Activated naive CD4-positive, alpha-beta T cell treated with anti-CD3 and anti-CD28 coated beads, Interleukin-2, amount 50 U/mL, for 16 hours (primary cell): Measurements from ENCODE around the gene GRM7.

ENCODE experiments used
- DNase-seq: peaks from one replicate; pipeline ENCODE4 v3.0.0-alpha.2; 2020

Gene GRM7

DNA sequence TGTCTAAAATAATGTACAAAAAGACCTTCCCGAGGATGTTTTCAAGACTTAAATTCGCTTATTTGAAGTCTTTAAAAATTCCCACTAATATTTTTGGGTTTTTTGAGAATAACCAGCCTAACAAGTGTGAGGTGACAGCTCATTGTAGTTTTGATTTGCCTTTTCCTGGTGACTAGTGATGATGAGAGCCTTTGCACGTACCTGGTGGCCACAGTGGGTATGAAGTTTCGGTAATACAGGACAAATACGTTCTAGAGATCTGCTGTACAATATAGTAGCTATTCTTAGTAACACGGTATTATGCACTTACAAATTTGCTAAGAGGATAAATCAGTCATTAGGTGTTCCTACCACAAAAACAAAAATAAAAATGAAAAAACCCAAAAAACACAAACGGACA, 124.9 kb downstream of the GRM7 start:
- DNase-seq: no peak

DNA sequence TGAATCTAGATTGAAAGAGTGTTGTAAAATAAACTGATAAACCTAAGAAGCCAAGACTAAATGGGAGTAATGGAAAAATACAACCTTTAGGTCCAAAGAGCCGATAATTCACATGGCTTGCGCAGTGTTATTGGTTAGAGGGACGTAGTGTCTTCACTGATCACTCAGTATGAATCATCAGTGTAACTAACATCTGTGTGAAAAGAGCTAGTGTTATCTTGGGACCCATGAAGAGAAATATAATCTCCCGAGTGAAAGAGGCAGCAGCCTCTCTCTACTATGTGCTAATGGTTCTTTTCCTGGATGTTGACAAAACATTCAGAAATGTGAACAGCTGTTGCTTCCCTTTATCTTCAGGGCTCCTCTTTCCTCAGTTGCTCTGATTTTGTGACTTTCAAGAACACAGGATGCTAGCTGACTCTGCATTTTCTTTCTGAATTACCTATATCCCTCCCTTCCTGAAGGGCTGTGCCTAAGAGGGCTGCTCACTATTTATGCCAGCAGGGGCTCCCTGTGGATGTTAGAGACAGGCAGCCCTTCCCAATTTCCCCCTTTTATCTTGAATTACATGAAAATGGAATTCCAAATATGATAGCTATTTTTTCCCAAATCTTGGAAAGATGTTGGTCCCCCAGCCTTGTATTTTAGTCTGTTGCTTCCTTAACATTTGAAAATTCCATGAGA, 128.8 kb downstream of the GRM7 start:
- no peak for DNase-seq

DNA sequence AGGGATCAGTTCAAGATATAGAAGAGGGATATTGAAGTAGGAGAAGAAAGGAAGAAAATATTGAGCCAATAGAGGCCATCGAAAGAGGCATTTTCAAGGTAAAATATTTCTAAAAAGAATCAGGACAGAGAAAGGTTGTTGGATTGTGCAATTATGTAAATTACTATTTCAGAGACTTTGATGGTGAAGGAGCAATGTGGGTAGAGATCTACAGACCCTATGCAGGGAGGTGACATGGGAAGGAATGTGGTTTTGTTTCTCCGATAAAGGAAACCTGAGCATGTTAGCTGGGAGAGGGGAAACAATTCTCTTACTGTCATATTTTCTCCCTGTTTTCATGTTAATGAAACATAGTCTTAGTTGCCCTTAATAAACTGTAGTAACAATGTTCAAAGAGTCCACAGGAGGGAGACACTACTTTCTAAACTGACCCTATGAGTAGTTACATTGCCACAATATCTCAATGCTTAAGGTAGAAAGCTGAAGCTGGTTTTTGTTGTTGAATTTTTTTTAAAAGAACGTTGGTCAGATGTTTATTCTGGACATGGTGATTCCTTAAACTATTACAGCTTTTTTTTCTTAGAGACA, 133.3 kb downstream of the GRM7 start:
- DNase-seq: no peak

DNA sequence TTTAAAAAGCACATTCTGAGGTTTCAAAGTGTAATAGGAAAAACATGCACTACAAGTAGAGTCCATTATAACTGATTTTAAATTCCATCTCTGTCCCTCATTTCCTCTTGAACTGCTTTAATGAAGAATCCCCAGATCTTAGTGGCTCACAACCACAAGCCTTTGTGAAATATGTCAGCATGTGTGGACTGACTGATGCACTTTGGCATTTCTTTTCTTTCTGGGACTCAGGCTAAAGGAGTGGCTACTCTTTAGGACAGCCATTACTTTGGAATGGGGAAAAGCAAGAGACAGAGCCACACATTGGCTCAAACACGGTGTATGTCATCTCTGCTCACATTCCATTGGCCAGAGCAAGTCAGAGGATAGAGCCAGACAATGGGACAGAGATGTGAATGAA, 139.6 kb downstream of the GRM7 start:
- DNase-seq: no peak

DNA sequence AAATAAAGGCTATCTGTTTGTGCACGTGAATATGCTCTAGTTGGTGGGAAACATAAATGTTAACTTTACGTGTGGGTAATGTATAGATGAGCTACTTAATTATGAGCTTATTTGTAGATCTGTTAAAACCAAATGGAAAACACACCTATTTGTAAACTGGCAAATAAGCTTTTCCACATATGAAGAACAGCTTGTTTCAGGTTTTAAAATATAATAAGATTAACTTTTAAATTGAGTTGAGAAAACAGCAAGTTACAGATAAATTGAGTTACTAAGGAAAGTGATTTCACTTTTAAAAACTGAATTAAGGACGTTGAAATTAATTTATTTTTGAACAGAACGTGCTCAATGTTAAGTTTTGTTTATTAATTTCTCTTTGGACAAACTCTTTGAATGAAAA, 140.5 kb downstream of the GRM7 start:
- DNase-seq: no peak

DNA sequence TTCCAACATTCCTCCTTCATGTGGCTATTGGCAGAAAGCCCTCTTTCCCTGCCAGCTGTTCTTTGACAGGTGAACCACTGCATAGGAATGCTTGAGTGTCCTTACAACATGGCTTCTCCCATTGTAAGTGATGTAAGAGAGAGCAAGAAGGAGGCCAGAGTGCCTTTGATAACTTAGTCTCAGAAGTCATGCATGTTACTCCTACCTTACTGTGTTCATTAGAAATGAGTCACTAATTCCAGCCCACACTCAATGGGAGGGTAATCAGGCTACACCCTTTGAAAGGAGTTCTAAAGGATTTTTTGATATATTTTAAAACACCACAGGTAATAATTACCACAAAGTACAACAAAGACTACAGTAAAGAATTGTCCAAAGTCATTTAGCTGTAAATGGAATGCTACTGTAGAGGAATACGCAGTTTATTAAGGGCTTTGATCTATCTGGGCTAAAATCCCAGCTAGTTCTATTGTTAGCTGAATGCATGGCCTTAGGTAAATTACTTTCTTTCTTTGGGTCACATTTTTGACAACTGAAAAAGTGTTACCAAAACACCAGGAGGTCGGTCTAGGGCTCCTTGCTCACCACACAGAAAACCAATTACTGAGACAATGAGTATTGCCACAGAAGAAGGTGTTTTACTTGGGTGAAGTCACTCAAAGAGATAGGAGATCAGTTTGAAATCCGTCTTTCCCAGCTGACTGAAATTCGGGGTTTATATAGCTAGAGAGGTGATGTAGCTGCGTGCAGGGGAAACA, 154.9 kb downstream of the GRM7 start:
- no peak for DNase-seq

DNA sequence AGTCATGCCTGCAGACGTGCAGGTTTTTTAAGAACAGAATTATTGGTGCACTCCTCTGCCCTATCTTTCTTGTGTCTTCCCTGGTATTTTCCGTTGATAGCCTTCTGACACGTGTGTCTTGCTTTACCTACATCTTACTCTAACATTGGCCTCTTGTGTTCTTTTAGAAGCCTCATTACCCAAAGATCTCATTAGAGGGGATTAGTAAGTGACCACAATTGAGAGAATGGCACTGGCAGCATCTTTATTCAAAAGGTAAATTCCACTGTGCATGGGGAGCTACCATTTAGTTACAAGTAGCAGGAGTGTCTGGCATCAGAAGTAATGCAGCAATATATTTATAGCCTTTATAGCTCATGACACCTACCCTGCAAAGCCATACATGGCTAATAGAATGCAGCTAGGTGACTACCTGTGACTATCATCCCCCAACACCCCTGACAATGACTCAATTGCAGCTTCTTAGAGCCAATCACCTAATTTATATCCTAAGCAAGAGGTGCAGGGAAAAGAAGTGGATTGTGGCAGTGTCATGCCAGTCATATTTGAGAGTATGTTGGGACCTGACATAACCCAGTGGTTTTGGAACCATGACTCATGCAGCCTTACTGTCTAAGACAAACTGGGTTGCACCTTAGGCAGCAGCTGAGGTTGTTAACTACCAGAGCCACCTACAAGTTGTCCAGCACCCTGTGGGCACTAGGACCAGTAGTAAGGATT, 164.8 kb downstream of the GRM7 start:
- no peak for DNase-seq

DNA sequence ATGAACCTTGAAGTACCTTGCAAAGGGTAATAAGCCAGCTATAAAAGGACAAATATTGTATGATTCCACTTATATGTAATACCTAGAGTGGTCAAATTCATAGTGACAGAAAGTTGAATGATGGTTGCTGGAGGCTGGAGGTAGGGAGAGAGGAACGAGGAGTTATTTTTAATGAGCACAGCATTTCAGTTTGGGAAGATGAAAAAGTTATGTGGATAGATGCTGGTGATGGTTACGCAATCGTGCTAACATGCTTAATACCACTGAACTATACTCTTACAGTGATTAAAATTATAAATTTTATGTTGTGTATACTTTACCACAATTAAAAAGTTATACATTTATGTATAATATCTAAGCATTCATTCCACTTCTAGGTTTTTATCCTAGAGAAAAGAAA, 168.6 kb downstream of the GRM7 start:
- no peak for DNase-seq

DNA sequence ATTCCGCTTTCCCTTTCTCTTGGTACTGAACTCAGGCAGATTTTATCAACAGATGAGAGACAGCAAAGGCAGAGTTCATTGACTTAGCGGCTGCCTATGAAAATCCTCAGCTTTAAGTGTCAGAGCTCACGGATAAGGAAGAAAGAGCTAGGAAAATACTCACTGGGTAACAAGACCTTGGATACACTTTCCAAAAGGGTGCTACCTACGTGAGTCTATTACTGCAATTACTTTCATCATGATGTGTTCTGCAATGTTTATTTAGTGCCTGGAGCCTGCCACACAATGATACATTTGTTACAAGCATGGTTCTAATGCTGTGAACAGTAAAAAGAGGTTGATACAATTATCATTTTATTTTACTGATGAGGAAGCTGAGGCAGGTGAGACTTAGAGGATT, 177.5 kb downstream of the GRM7 start:
- DNase-seq: no peak

DNA sequence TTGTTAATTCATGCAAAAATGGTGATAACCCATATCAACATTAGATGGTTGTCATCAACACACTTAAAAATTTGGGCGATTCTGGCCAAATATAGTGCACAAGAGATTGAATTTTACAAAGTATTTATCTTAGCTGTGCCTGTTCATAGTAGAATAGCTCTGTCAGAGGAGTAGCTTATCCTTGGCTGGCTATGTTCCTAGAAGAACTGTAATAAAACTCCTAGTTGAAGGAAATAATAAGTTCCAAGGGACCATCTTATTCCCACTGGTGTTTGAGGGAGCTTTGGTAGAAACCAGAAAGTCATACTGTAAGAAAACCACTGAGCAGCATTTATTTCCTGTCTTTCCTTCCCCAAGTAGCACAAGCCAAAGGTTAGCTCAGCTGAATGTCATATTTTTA, 201.8 kb downstream of the GRM7 start:
- DNase-seq: no peak

DNA sequence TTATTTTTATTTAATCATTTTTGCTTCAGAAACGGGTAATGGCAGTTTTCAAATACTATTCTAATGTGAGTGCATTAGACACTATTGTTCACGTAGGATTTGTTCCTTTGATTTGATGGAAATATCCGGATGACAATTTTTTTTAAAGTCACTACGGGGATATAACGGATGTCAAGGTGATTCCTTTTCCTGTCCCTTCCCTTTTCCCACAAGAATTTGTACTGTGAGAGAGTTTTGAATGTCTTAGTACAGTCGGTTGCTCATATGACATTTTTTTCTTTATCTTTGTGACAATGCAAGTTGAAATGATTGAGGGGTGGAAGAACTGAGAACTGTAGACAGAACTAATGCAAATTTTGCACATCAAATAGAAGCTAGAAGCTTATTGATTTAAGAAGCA, 209.5 kb downstream of the GRM7 start:
- no peak for DNase-seq

DNA sequence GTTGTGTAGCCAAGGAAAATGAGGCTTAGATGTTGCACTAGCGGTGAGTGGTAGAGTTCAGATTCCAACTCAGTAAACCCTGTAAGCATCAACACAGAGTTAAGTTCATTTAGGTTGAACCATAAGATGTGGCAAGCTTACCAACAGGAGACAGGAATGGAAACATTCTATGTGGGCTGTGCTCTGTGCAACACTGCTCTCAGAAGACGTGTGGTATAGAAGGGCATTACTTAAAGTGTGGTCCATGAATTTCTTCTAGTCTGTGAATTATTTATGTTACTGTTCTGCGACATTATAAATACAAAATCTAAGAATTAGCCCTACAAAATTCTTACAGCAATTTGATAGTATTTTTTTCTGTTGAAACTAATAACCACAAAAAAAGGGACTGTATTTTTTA, 213.3 kb downstream of the GRM7 start:
- DNase-seq: no peak

DNA sequence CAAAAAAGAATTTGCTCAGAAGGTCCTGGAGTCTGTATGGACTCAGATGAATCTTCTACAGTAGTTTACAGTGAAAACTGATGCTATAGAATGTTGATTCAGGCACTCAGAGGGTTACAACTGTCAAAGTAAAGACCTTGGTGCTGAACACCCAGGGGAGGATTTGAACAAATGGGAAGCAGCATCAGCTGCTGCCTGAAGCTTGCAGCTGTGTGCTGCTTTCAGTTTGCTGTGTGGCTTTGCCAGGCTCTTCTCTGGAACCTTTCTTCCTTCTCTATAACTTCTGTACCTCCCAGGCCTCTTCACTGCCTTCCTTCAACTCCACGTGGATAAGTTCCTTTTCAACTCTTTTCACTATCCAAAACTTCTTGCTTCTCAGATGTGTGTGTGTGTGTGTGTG, 214.2 kb downstream of the GRM7 start:
- no peak for DNase-seq

DNA sequence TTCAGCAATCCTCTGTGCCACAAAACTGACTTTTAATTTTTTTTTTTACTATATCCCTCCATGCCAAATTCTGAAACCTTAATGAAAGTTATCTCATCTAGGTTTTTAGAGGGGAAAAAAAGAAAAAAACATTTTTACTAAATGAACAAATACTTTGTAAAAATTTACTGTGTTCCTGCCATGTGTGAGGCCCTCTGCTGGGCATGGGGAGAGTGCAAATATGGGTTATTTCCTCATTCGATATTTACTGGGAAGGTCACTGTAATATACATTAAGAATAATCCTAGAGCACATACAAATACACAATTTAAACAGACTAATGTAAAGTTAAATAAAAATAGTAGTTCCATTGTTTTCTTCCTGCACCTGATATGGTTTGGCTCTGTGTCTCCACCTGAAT, 215.0 kb downstream of the GRM7 start:
- no peak for DNase-seq

DNA sequence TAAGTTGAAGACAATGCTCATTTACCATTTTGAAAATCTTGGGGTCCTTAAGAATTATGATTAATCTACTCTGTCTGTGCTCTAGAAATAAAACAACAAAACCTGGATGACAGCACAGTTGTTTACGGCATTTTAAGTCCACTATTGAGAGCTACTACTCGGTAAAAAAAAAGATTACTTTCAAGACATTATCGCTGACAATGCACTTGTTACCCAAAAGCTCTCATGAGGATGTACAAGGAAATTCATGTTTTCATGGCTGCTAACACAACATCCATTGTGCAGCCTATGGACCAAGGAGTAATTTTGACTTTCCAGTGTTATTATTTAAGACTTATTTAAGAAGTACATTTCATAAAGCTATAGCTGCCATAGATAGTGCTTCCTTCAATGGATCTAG, 221.3 kb downstream of the GRM7 start:
- no peak for DNase-seq

DNA sequence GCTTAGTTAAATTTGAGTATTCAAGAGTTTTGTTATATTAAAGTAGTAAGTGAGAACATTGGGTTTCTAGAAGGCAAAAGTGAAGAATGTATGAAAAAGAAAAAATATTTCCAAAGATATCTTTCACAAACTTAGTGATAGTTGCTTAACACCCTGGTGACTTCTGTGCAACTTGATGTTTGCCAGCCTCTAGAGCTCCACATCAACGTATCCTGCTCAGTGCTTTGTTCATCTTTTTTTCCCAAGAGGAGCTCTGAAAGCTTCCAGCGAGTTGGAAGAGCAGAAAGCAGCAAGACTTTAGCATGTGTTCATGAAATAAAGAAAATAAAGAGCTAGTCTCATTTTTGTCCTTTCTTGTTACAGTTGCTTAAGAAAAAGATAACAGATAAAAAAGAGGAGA, 225.5 kb downstream of the GRM7 start:
- DNase-seq: no peak

DNA sequence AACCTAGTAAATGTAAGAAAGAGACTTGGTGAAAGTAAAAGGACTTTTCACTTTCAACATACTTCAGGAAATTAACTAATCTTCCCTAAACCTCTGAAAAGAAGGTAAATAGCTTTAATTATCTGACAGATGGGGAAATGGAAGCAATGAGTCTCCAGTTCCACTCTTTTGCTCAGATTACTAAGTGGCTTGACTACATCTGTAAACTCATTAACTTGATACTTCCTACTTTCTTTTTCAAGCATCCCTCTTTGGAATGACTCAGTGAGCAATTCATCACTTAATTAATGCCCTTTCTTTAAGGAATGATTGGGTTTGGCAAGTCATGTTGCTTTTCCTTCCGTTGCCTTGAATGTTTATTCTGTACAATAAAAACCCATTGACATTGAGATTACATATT, 234.2 kb downstream of the GRM7 start:
- no peak for DNase-seq

DNA sequence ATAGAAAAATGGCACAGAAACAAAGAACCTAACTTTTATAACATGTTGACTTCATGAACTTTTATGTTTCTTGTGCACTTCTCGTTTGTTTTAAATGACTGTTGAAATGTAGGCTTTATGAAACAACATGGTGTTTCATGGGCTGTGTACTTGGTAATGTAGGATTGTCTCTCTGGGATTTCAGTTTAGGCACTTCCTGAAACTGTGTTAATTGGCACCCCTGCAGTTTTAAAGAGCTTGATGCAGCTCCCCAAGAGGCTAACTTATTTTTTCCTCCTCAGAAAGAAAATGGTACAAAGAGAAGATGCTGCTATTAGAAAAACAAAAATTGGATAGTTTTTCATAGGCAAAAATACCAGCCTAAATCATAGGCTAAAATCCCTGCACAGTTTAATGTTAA, 239.2 kb downstream of the GRM7 start:
- DNase-seq: no peak

DNA sequence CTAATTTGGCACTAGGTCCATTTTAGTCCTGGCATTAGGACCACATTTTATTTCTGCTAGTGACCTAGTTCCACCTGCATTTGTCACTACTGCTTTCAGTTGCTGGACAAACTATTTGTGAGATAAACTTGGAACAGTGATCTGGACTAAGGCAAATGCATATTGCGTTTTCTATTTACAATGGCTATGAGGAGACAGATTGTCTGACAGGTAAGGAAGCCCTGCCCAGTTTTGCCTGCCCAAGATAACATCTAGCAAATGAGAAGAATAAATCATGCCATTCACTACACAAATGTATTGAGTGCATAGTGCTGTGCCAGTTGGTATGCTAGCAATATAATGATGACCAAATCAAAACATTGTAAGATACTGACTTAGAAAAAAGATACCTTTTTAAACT, 245.7 kb downstream of the GRM7 start:
- DNase-seq: no peak

DNA sequence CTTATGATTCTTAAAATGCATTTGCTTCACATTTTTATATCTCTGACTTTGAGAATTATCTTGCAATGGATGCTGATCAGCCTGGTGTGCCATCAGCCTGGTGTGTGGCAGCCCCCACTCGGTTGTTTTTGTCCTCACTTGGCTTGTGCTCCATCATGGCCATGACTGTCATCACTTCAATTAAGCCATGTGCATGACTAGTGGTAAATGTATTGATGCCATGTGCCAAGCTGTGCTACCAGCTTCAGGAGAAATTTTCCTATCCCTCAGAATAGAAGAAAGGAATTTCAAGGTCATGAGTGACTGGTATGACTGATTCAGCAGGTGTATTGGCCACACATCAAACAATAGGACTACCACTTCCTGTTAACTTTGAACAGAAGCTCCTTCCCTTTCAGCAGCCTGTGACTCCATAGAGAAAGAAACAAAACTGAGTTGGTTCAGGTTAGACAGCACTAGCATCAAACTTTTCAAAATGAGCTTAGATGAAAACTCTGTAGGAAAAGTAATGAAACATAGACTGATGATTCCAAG, 251.7 kb downstream of the GRM7 start:
- DNase-seq: no peak

DNA sequence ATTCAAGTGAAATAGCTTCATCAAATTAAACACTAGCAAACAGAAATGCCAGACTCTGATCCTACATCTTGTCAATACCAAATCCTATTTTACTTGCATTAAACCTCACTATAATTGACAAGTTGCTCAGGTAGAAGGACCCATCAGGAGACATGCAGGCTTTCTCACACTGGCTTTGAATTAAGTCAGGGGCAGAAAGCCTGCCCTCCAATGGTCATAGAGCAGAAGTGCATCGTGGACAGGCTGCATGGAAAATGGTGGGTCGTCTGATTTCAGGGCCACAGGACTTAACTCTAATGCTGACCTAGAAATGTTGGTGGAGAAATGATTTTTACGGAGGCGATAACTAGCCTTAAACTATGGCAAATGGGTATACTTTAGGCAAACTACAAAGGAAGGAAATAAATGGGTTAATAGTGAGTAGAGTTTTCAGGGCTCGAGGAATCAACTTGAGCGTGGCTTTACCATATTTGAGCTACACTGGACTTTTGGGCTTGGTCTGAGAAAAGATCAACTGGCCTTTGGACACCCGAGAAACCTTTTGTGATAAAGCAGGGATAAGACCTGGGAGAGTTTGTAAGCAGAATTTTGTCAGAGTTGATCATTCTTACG, 283.9 kb downstream of the GRM7 start:
- DNase-seq: no peak

DNA sequence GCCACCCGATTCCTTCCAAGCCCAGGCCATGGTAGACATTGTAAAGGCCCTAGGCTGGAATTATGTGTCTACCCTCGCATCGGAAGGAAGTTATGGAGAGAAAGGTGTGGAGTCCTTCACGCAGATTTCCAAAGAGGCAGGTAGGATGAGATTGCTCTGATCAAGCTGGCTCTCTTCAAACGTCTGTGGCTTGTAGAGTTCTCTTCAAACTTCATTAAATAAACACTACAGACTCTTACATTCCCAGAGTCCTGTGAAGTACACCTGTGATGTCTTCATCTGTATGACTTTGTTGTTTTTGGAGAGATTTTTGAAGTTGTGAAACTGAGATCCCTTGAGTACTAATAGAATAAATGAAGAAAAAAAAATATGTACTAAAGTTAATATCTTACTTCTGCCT, 285.6 kb downstream of the GRM7 start:
- no peak for DNase-seq

DNA sequence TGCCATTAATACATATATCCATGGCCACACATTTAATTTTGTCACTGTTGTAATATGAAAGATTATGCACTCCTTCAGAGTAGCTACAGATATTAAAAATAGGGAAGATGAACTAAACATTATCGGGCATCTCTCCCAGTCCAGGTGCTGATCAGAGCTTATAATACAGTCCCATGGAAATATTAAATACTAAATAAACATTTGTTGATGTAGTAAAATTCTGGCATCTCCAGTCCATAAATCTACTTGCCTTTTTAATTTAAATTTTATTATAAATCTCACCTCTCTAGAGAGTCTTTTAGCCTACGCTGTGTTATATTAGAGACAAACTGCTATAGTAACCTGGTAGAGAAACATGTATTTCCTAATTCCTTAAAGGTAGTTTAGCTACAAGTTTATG, 297.6 kb downstream of the GRM7 start:
- DNase-seq: no peak
